ENCODE results near the gene NSDHL. TPM values are rescaled to one million over a fixed set of nuclear protein-coding genes. Genes with fewer than 3 reads are reported as not detected.

NSDHL gene
- total and polyA plus RNA-seq, 3 donors from 2014 or later = 14.6 to 20.0 (median 17.9) TPM

GRCh38 chrX:152886716-152887115 is 55.9 kb downstream of the NSDHL start:
- Histone ChIP-seq H3K4me1 (no peaks in the 10 kb centered on the region), H3K36me3 (ENCODE audit: low read depth, missing control alignments) (no peaks in the 10 kb centered on the region), H3K4me3 (no peak overlapping the region), H3K27ac (no peak overlapping the region), H3K9me3 (no peaks in the 10 kb centered on the region), H3K27me3 (no peaks in the 10 kb centered on the region)
- intact Hi-C loops (cut with DNase I; ENCODE audit: low total_unique reads) = no loop called here
- no peak for TF ChIP-seq CTCF (IDR thresholded peaks at IDR 0.05)
- no peak for TF ChIP-seq POLR2A (IDR thresholded peaks at IDR 0.05)
- DNase-seq = no peak
- 58 to 62% methylated on average over 3 of the region's 3 CpGs for WGBS, 2 donors

GRCh38 chrX:152892499-152892898 is 61.6 kb downstream of the NSDHL start:
- H3K27me3 ChIP-seq = no peaks in the 10 kb centered on the region
- no peak for TF ChIP-seq CTCF (IDR thresholded peaks at IDR 0.05)
- no peak for TF ChIP-seq POLR2A (IDR thresholded peaks at IDR 0.05)
- DNase-seq = no peak
- no peaks in the 10 kb centered on the region for H3K4me1 ChIP-seq
- intact Hi-C loops (cut with DNase I; ENCODE audit: low total_unique reads) = no loop called here
- no peaks in the 10 kb centered on the region for H3K9me3 ChIP-seq
- H3K27ac ChIP-seq = no peak overlapping the region
- 100% methylated on average over 4 of the region's 4 CpGs; no CpG with 5 or more reads in 1 of the 2 donors for WGBS, 2 donors
- no peaks in the 10 kb centered on the region for H3K36me3 ChIP-seq (ENCODE audit: low read depth, missing control alignments)
- H3K4me3 ChIP-seq = no peak overlapping the region

- DNase-seq = no peak
- Histone ChIP-seq H3K36me3 (ENCODE audit: low read depth, missing control alignments) (no peaks in the 10 kb centered on the region), H3K4me3 (no peak overlapping the region), H3K27me3 (no peaks in the 10 kb centered on the region), H3K27ac (no peak overlapping the region), H3K4me1 (no peaks in the 10 kb centered on the region), H3K9me3 (no peaks in the 10 kb centered on the region)
- intact Hi-C loops (cut with DNase I; ENCODE audit: low total_unique reads) = no loop called here
- TF ChIP-seq CTCF (IDR thresholded peaks at IDR 0.05) = no peak
- TF ChIP-seq POLR2A (IDR thresholded peaks at IDR 0.05) = no peak
- WGBS, 2 donors = 57 to 69% methylated on average over 8 to 13 of the region's 22 CpGs
Measured at GRCh38 chrX:152892999-152893891, 62.4 kb downstream of the NSDHL start.

GRCh38 chrX:152893980-152894610 is 63.2 kb downstream of the NSDHL start:
- Histone ChIP-seq H3K4me1 (no peaks in the 10 kb centered on the region), H3K27me3 (no peaks in the 10 kb centered on the region), H3K27ac (no peak overlapping the region), H3K36me3 (ENCODE audit: low read depth, missing control alignments) (no peaks in the 10 kb centered on the region), H3K9me3 (no peaks in the 10 kb centered on the region), H3K4me3 (no peak overlapping the region)
- whole genome bisulfite sequencing, 2 donors = 89% methylated on average over 9 of the region's 9 CpGs; no CpG with 5 or more reads in 1 of the 2 donors
- DNase-seq = no peak
- intact Hi-C loops (cut with DNase I; ENCODE audit: low total_unique reads) = no loop called here
- TF ChIP-seq CTCF (IDR thresholded peaks at IDR 0.05) (no peak), POLR2A (IDR thresholded peaks at IDR 0.05) (no peak)

Data from testis (tissue), 3 donors.